GM23338 (cell line): Measurements from ENCODE around the gene VPREB3.

Experiments used
- CREB1 ChIP-seq: fragments of 250-450 bp; sonication (Bioruptor Pico); IDR thresholded peaks from 2 replicates; pipeline ENCODE4 v1.5.0; 2020; ENCODE audit warnings: low read depth, mild to moderate bottlenecking, moderate library complexity
- ETS1 ChIP-seq: IDR thresholded peaks from 2 replicates; pipeline ENCODE4 v1.6.1; 2016; ENCODE audit warnings: antibody characterized with exemption
- EZH2 ChIP-seq: fragments of 200-600 bp; sonication (generic); IDR thresholded peaks from one replicate; pipeline ENCODE4 v1.8.0; 2017; ENCODE audit warnings: antibody characterized with exemption, mild to moderate bottlenecking, low read depth; ENCODE audit not compliant: unreplicated experiment
- EZH2phosphoT487 ChIP-seq: fragments of 200-600 bp; sonication (generic); IDR thresholded peaks from one replicate; pipeline ENCODE4 v1.8.1; 2018; ENCODE audit warnings: antibody characterized with exemption; ENCODE audit not compliant: unreplicated experiment
- JUNB ChIP-seq: IDR thresholded peaks from one replicate; pipeline ENCODE4 v1.6.1; 2016; ENCODE audit warnings: antibody characterized with exemption; ENCODE audit not compliant: unreplicated experiment
- NANOG ChIP-seq: IDR thresholded peaks from 2 replicates; pipeline ENCODE4 v1.6.1; 2016; ENCODE audit warnings: antibody characterized with exemption, borderline replicate concordance
- POLR2AphosphoS5 ChIP-seq: IDR thresholded peaks from 2 replicates; pipeline ENCODE4 v1.6.1; 2016; ENCODE audit warnings: antibody characterized with exemption, low read depth
- STAT1 ChIP-seq: IDR thresholded peaks from one replicate; pipeline ENCODE4 v1.6.1; 2016; ENCODE audit warnings: antibody characterized with exemption; ENCODE audit not compliant: unreplicated experiment
- ZNF114 ChIP-seq: fragments of 250-450 bp; sonication (Bioruptor Pico); IDR thresholded peaks from 2 replicates; pipeline ENCODE4 v1.5.0; 2020; ENCODE audit warnings: mild to moderate bottlenecking, moderate library complexity
- ZNF331 ChIP-seq: fragments of 250-450 bp; sonication (Bioruptor Pico); IDR thresholded peaks from 2 replicates; pipeline ENCODE4 v1.5.0; 2020; ENCODE audit warnings: low read depth, mild to moderate bottlenecking, moderate library complexity
- ZNF462 ChIP-seq: fragments of 250-450 bp; sonication (Bioruptor Pico); IDR thresholded peaks from 2 replicates; pipeline ENCODE4 v1.5.0; 2020; ENCODE audit warnings: mild to moderate bottlenecking, moderate library complexity
- TF ChIP-seq, protein P1 (sequence below), 2 experiments: fragments of 200-600 bp in 1 of 2; sonication (generic) in 1 of 2; conservative IDR thresholded peaks; 2 replicates each; pipeline versions ENCODE4 v1.5.1 to v1.6.1; 2016 to 2017; ENCODE audit warnings: antibody characterized with exemption in 2 of 2, low read depth in 2 of 2, mild to moderate bottlenecking in 2 of 2, moderate library complexity in 1 of 2
- TF ChIP-seq, protein P2 (sequence below): IDR thresholded peaks from one replicate; pipeline ENCODE4 v1.6.1; 2018; ENCODE audit warnings: antibody characterized with exemption; ENCODE audit not compliant: unreplicated experiment

DNA sequence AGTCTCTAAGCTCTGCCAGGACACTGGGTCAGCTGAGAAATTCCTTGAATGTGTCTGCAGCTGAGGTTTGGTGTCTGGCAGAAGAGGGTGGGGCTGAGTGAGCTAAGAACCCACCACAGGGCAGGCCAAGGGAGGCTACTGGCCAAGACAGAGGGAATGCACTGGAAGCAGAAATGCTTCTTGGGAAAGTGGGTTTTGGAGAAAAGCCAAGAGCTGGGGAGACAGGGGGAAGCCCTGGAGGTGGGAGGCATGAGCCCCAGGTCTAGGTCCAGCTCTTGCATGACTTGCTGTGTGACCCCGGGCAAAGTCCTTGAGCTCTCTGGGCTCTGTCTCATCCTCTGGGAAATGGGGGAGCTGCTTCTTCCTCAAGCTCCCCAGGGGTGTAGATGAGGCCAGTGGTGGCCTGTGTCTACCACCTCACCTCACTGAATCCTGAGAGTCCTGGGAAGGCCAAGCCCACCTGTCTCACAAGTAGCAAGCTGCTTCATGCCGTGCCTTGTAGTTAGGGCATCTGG, 20.8 kb upstream of the VPREB3 start:
- TF ChIP-seq, protein P1, sequence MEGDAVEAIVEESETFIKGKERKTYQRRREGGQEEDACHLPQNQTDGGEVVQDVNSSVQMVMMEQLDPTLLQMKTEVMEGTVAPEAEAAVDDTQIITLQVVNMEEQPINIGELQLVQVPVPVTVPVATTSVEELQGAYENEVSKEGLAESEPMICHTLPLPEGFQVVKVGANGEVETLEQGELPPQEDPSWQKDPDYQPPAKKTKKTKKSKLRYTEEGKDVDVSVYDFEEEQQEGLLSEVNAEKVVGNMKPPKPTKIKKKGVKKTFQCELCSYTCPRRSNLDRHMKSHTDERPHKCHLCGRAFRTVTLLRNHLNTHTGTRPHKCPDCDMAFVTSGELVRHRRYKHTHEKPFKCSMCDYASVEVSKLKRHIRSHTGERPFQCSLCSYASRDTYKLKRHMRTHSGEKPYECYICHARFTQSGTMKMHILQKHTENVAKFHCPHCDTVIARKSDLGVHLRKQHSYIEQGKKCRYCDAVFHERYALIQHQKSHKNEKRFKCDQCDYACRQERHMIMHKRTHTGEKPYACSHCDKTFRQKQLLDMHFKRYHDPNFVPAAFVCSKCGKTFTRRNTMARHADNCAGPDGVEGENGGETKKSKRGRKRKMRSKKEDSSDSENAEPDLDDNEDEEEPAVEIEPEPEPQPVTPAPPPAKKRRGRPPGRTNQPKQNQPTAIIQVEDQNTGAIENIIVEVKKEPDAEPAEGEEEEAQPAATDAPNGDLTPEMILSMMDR (conservative IDR thresholded peaks at IDR 0.05; ENCODE audit: low read depth in 2 of 2) = no peak
- no peak for TF ChIP-seq EZH2
- TF ChIP-seq POLR2AphosphoS5 = no peak
- TF ChIP-seq, protein P2, sequence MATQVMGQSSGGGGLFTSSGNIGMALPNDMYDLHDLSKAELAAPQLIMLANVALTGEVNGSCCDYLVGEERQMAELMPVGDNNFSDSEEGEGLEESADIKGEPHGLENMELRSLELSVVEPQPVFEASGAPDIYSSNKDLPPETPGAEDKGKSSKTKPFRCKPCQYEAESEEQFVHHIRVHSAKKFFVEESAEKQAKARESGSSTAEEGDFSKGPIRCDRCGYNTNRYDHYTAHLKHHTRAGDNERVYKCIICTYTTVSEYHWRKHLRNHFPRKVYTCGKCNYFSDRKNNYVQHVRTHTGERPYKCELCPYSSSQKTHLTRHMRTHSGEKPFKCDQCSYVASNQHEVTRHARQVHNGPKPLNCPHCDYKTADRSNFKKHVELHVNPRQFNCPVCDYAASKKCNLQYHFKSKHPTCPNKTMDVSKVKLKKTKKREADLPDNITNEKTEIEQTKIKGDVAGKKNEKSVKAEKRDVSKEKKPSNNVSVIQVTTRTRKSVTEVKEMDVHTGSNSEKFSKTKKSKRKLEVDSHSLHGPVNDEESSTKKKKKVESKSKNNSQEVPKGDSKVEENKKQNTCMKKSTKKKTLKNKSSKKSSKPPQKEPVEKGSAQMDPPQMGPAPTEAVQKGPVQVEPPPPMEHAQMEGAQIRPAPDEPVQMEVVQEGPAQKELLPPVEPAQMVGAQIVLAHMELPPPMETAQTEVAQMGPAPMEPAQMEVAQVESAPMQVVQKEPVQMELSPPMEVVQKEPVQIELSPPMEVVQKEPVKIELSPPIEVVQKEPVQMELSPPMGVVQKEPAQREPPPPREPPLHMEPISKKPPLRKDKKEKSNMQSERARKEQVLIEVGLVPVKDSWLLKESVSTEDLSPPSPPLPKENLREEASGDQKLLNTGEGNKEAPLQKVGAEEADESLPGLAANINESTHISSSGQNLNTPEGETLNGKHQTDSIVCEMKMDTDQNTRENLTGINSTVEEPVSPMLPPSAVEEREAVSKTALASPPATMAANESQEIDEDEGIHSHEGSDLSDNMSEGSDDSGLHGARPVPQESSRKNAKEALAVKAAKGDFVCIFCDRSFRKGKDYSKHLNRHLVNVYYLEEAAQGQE = no peak
- no peak for TF ChIP-seq EZH2phosphoT487
- TF ChIP-seq CREB1 (CRISPR knock-in tag) = no peak
- TF ChIP-seq STAT1 = no peak
- TF ChIP-seq ETS1 = no peak
- no peak for TF ChIP-seq JUNB
- TF ChIP-seq ZNF114 (CRISPR knock-in tag) = no peak
- TF ChIP-seq ZNF462 (CRISPR knock-in tag) = no peak
- TF ChIP-seq ZNF331 (CRISPR knock-in tag) = no peak
- TF ChIP-seq NANOG = no peak
